DMS53 treated with DMSO at 0.1 percent for 48 hours (cell line): Measurements from ENCODE around the gene FAM131B.
"Not testable (repeated sequence)": the region's sequence is repeated elsewhere in the genome, so short reads cannot be mapped to it uniquely, and the experiment has no call there.

Experiments
- DNase-seq: peaks from one replicate; lab custom pipeline; 2025; ENCODE audit not compliant: unreplicated experiment; lab: John Stamatoyannopoulos, UW

Gene FAM131B

DNA sequence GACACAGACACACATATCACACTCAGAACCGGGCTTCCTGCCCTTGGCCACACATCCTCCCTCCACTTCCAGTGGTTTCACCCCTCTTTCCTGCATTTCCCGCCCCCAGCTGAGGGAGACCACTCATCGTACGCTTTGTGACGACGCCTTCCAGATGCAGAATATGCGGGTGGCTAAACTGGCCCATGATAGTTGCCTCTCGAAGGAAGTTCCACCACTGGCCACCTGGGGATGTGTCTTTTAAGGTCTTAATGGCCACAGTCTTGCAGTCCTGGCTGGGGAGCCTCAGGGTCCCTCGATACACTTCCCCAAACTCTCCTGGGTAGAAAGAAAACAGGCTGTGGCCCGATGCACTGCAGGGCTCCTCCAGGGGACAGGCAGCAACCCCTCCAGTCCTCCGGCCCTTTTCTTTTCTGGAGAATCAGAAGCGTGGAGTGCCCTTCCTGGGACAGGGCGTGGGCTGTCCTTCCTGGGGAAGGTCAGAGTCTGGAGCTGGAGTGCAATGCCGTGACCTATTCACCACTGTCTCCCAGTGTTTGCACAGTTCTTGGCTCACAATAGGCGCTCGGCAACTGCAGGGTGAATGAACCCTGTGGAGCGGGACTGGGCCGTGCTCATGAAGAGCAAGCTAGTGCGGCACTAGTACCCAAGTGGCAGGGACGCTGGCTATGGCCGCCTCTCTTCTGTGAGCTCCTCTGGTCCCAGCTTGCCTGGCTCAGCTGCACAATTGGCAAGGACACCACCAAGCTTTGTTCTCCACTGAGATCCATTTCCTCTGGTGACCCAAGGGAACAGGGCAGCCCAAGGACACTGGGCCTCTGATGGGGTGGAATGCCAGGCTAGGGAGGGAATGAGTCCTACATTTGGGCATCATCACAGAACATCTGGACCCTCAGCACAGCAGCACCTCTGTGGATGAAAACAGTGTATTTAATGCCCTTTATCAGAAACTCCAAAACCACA lies 33.0 kb upstream of the FAM131B start:
- DNase-seq: peak; percentile 43

- DNase-seq: no peak
Measured at GRCh38 chr7:143394777-143395176, 32.3 kb upstream of the FAM131B start.

DNA sequence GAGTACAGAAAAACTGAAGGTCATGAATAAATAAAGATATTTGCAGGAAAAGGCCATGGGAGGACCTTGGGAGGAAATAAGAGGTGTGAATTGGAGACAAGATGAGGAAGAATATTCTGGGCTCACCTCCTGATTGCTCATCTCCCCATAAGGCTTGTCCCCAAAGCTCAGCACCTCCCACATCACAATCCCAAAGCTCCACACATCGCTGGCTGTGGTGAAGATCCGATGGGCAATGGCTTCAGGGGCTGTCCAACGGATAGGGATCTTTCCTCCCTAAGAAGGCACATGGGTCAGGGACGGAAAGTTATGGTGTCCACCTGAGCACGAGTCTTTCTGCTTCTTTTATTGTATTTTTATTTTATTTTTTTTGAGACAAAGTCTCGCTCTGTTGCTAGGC lies 31.6 kb upstream of the FAM131B start:
- DNase-seq: no peak

GRCh38 chr7:143393267-143394041 lies 30.9 kb upstream of the FAM131B start:
- DNase-seq: no peak

GRCh38 chr7:143392875-143393266 lies 30.4 kb upstream of the FAM131B start:
- DNase-seq: no peak

GRCh38 chr7:143392427-143392826 lies 29.9 kb upstream of the FAM131B start:
- not testable (repeated sequence) for DNase-seq

GRCh38 chr7:143391462-143392404 lies 29.2 kb upstream of the FAM131B start:
- DNase-seq: no peak

- DNase-seq: no peak
Measured at GRCh38 chr7:143390773-143391317, 28.3 kb upstream of the FAM131B start.

GRCh38 chr7:143390104-143390772 lies 27.7 kb upstream of the FAM131B start:
- DNase-seq: no peak

DNA sequence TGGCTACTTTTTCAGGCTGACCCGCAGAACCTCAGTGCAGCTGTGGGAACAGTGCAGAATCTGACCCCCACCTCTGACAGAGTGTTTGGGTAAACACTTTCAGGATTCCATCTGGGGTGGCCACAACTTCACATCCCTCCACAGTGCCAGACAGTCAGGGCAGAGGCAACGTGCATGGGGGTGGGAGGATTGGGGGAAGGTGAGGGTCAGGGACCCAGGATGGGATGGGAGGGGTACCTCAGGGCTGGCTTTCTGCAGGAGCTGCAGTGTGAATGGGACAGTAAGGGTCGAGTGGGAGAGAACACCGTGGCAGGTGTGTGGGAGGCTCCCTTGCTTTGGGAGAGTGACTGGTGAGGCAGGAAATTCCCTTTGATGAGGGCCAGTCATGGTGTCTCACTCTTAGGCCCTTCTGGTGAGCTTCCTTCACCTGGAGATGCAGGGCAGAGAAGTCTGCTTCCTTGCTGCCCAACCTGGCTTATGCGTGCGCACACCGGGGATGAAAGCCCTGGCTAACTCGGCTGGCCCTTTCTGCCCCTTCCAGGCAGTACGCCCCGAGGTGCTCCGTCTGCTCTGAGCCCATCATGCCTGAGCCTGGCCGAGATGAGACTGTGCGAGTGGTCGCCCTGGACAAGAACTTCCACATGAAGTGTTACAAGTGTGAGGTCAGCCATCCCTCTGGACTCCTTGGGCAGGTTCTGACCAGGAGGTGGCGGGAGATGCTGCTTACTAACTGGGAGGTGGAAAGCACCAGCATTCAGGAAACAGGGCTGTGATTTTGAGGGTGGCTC lies 27.0 kb upstream of the FAM131B start:
- no peak for DNase-seq

GRCh38 chr7:143388491-143389101 lies 26.1 kb upstream of the FAM131B start:
- DNase-seq: no peak

- no peak for DNase-seq
Measured at GRCh38 chr7:143388051-143388450, 25.5 kb upstream of the FAM131B start.

DNA sequence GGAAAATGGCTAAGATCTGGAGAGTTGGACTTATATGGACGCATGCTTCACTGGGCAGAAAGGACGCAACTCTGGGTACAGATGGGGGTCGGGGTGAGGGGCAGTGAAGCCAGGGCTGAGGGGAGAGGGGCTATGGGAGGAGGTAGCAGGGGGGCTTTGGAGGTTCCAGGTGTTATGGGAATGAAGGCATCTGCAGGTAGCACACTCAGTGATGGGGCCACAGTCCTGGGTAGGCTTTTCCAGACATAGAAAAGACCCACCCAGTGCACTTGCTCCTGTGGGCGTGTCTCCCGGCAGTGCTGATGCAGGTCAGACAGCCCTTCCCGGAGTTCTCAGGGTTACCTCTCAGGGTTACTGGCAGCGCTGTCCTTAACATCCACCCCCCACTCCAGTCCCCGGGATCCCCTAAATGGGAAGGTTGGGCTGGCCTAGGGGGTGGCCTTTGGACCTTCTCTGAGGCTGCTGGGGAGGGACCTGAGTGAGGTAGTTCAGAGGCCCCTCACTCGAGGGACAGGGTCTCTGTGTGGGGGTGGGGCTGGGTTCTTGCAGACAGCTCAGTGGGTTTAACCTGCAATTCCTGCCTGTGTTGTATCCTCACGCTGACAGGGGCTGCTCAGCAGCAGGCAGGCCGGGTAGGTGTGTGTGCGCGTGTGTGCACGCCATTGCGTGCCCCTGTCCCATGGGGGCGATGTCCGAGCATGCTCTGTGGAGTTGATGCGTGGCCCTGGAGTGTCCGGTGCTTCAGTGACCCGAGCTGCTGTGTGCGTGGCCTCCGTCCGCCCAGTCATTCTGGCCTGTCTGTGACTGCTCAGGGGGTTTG lies 24.9 kb upstream of the FAM131B start:
- DNase-seq: no peak

- no peak for DNase-seq
Measured at GRCh38 chr7:143385891-143386781, 23.6 kb upstream of the FAM131B start.

DNA sequence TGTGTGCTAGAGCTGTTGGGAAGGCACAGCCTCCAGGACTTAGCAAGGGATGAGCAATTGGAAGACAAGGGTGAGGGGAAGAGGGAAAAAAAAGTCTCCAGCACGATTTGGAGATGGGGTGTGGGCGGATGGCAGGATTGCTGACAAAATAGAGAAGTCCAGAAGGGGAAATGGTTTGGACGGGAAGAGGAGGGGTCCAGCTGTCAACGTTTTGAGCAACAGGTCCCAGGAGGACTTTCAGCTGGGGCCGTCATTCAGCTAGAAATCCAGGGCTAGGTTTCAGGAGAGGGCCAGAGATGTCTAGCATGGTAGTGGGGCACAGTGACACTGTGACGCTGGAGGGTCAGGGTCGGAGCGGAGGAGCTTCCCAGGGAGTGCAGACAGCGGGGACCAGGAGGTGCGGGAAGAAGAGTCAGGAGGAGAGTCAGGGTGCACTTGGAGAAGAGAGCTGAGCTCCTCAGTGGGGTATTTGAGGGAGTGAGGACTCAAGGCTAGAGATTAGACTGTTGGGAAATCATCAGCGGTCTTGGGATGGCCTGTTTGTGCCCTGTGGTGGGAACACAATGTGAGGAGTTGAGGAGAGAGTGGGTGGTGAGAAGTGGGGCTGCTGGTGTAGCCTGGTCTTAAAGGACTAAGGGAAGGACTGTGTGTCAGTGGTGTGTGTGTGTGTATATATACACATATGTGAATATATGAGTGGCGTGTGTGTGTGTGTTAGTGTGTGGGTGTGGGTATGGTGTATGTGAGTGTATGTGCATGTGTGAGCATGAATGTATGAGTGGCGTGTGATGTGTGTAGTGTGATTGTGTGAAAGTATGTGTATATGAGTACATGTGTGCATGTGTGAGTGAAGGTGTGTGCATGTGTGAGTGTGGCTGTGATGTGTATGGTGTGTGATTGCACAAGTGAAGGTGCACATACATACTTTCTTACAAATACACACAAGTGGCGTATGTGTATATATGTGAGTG lies 22.4 kb upstream of the FAM131B start:
- no peak for DNase-seq

DNA sequence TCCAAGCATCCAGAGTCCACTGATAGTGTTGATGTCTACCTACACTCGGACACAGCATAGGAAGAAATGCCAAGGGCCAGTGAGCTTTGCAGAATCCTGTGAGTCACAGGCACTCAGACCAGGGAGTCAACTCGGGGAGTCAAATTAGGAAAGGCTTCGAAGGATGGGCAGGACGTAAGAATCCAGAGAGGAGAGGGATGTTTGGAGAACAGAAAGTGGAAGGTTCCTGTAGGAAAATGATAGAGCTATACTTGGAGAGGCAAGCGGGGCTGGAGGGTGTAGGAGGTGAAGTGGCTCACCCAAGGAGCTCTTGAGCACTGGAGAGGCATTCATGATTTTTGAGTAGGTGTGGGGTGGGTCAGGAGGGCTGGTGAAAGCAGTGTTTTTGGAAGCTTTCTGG lies 21.6 kb upstream of the FAM131B start:
- DNase-seq: no peak
